GM20000 (cell line): Measurements from ENCODE around the gene C1RL.

Experiments used
- DNase-seq: peaks from one replicate; pipeline ENCODE4 v3.0.0; 2012; ENCODE audit warnings: low spot score
- TF ChIP-seq, protein P1 (sequence below): IDR thresholded peaks from 2 replicates; pipeline ENCODE4 v1.5.1; 2012; ENCODE audit warnings: mild to moderate bottlenecking, control low read depth; ENCODE audit errors: extremely low read depth, missing control alignments

C1RL gene

GRCh38 chr12:7096979-7097378 is 12.0 kb downstream of the C1RL start:
- TF ChIP-seq, protein P1, sequence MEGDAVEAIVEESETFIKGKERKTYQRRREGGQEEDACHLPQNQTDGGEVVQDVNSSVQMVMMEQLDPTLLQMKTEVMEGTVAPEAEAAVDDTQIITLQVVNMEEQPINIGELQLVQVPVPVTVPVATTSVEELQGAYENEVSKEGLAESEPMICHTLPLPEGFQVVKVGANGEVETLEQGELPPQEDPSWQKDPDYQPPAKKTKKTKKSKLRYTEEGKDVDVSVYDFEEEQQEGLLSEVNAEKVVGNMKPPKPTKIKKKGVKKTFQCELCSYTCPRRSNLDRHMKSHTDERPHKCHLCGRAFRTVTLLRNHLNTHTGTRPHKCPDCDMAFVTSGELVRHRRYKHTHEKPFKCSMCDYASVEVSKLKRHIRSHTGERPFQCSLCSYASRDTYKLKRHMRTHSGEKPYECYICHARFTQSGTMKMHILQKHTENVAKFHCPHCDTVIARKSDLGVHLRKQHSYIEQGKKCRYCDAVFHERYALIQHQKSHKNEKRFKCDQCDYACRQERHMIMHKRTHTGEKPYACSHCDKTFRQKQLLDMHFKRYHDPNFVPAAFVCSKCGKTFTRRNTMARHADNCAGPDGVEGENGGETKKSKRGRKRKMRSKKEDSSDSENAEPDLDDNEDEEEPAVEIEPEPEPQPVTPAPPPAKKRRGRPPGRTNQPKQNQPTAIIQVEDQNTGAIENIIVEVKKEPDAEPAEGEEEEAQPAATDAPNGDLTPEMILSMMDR = no peak
- DNase-seq = no peak

GRCh38 chr12:7096006-7096932 is 12.7 kb downstream of the C1RL start:
- TF ChIP-seq, protein P1 = no peak
- no peak for DNase-seq

DNA sequence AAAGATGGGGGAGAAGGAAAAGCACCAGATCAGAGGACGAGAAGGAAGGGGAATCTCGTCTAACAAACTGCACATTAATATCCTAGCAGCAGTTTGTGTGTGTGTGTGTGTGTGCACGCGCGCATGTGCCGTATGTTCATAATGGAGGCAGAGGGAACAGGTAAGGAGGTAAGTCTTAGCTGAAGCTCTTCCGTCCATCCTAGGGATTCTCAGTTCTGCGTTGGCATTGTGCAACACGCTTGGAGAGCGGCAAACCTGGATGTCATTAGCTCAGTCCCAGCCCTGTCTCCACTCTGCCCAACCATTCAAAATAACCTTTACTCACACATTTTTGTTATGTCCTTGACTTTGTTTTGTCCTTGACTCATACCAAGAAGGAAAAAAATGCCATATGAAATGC is 15.1 kb downstream of the C1RL start:
- TF ChIP-seq, protein P1 = no peak
- DNase-seq = no peak

DNA sequence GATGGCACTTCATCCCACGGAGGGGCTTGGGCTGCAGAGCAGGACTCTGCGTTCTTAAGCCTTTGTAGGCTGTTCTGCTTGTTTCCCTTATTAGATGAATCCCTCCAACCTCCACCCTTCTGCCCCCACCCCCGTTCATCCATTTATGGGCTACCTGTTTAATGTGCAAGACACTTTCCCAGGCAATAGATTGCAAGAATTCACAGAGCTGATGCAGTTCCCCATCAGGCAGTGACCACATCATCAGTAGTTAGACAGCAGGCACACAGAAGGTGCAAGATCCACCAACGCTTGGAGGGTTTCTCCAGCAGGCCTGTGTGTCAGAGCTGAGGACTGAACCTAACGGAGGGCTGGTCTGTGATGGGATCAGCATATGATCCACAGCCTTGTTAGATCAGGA is 15.5 kb downstream of the C1RL start:
- no peak for DNase-seq
- TF ChIP-seq, protein P1 = no peak

DNA sequence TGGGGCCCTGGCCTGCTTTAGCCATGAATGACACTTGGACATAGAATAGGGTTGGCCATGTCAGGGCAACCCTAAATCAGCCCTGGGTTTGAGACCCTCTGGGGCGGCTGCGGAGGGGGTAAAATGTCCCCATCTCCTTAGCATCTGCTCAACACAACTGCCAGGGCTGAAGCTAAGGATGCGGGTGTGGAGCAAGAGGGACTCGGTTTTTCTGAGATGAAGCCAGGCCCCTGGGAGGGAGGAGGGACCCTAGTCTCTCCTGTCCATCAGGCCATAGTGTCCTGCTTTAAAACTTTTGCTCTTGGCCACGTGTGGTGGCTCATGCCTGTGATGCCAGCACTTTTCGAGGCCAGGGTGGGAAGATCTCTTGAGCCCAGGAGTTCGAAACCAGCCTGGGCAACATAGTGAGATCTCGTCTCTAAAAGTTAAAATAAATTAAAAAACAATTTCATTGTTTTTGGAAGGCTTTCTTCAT is 16.0 kb downstream of the C1RL start:
- TF ChIP-seq, protein P1 = no peak
- no peak for DNase-seq

GRCh38 chr12:7092229-7092985 is 16.6 kb downstream of the C1RL start, which contains the start of gene C1R:
Gene C1R (minus strand): TSS chr12:7092445. CDS start chr12:7092388, 57 bp downstream.
- DNase-seq = peak; percentile 80
- TF ChIP-seq, protein P1 = peak; percentile 71
